AG20443 (cell line): ENCODE results near the gene MCCC2.
"Not testable (repeated sequence)": the region's sequence is repeated elsewhere in the genome, so short reads cannot be mapped to it uniquely, and the experiment has no call there.

Source experiments
- DNase-seq: peaks from one replicate; pipeline ENCODE4 v3.0.0; 2012; ENCODE audit warnings: low spot score, mixed read lengths

Gene MCCC2

GRCh38 chr5:71597001-71597400 lies 9.9 kb downstream of the MCCC2 start:
- DNase-seq: no peak

- no peak for DNase-seq
These were observed 13.6 kb downstream of the MCCC2 start for GRCh38 chr5:71600783-71601182.

GRCh38 chr5:71601222-71602026 lies 14.3 kb downstream of the MCCC2 start:
- peak; percentile 89 for DNase-seq

- not testable (repeated sequence) for DNase-seq
These were observed 22.8 kb downstream of the MCCC2 start for GRCh38 chr5:71609916-71610315.

GRCh38 chr5:71615809-71616208 lies 28.7 kb downstream of the MCCC2 start:
- DNase-seq: no peak

GRCh38 chr5:71620630-71621029 lies 33.5 kb downstream of the MCCC2 start:
- DNase-seq: no peak

GRCh38 chr5:71621268-71621667 lies 34.1 kb downstream of the MCCC2 start:
- DNase-seq: no peak

- DNase-seq: no peak
These were observed 34.6 kb downstream of the MCCC2 start for GRCh38 chr5:71621741-71622140.

- no peak for DNase-seq
These were observed 36.2 kb downstream of the MCCC2 start for GRCh38 chr5:71623221-71623794.

- no peak for DNase-seq
These were observed 42.8 kb downstream of the MCCC2 start for GRCh38 chr5:71629950-71630349.

- no peak for DNase-seq
These were observed 43.9 kb downstream of the MCCC2 start for GRCh38 chr5:71631070-71631469.

- no peak for DNase-seq
These were observed 45.0 kb downstream of the MCCC2 start for GRCh38 chr5:71632168-71632567.

- no peak for DNase-seq
These were observed 46.4 kb downstream of the MCCC2 start for GRCh38 chr5:71633255-71634155.

- no peak for DNase-seq
These were observed 50.0 kb downstream of the MCCC2 start for GRCh38 chr5:71637133-71637532.

- DNase-seq: no peak
These were observed 53.3 kb downstream of the MCCC2 start for GRCh38 chr5:71640408-71640807.

- DNase-seq: no peak
These were observed 57.9 kb downstream of the MCCC2 start for GRCh38 chr5:71645030-71645429.

- not testable (repeated sequence) for DNase-seq
These were observed 63.8 kb downstream of the MCCC2 start for GRCh38 chr5:71650940-71651339.

GRCh38 chr5:71651579-71651978 lies 64.4 kb downstream of the MCCC2 start:
- no peak for DNase-seq

GRCh38 chr5:71652349-71652748 lies 65.2 kb downstream of the MCCC2 start:
- DNase-seq: no peak

GRCh38 chr5:71652803-71653543 lies 65.8 kb downstream of the MCCC2 start:
- DNase-seq: peak; percentile 20

GRCh38 chr5:71658916-71659662 lies 71.9 kb downstream of the MCCC2 start:
- DNase-seq: no peak
